Mesenchymal stem cell (in vitro differentiated cells and primary cell): Measurements from ENCODE around the gene EPB41L2.

Source experiments
- DNase-seq: peaks from one replicate; pipeline ENCODE4 v3.0.0-alpha.2; 2013
- H2AFZ ChIP-seq: one replicate; pipeline ENCODE4 v1.6.1; 2013; ENCODE audit warnings: low read depth, mild to moderate bottlenecking, control low read depth, inconsistent platforms, low read length, moderate library complexity
- H2AK5ac ChIP-seq: 2 replicates; pipeline ENCODE4 v1.6.1; 2013; ENCODE audit warnings: low read length, moderate library complexity, mild to moderate bottlenecking, inconsistent platforms; ENCODE audit not compliant: severe bottlenecking
- H2BK120ac ChIP-seq: one replicate; pipeline ENCODE4 v1.6.1; 2013; ENCODE audit warnings: low read depth, mild to moderate bottlenecking, inconsistent platforms, low read length, moderate library complexity
- H2BK12ac ChIP-seq, 2 experiments: one replicate each; pipeline ENCODE4 v1.6.1; 2013; ENCODE audit warnings: inconsistent platforms in 2 of 2, low read length in 2 of 2, mild to moderate bottlenecking in 2 of 2, moderate library complexity in 2 of 2, control low read depth in 1 of 2
- H2BK15ac ChIP-seq: one replicate; pipeline ENCODE4 v1.6.1; 2013; ENCODE audit warnings: mild to moderate bottlenecking, low read depth, inconsistent platforms; ENCODE audit not compliant: poor library complexity, severe bottlenecking
- H2BK5ac ChIP-seq: 2 replicates; pipeline ENCODE4 v1.6.1; 2013; ENCODE audit warnings: low read depth, mild to moderate bottlenecking, low read length, control low read depth, inconsistent platforms; ENCODE audit not compliant: poor library complexity, severe bottlenecking
- H3K14ac ChIP-seq, 2 experiments: one replicate each; pipeline ENCODE4 v1.6.1; 2013; ENCODE audit warnings: inconsistent platforms in 2 of 2, low read length in 2 of 2, control low read depth in 1 of 2, mild to moderate bottlenecking in 1 of 2, moderate library complexity in 1 of 2
- H3K18ac ChIP-seq, 2 experiments: one replicate each; pipeline ENCODE4 v1.6.1; 2013; ENCODE audit warnings: inconsistent platforms in 2 of 2, low read length in 2 of 2, control low read depth in 1 of 2, low read depth in 1 of 2, mild to moderate bottlenecking in 1 of 2
- H3K23ac ChIP-seq, 2 experiments: one replicate each; pipeline ENCODE4 v1.6.1; 2013; ENCODE audit warnings: inconsistent platforms in 2 of 2, low read length in 2 of 2, mild to moderate bottlenecking in 2 of 2, moderate library complexity in 2 of 2, control low read depth in 1 of 2
- H3K27ac ChIP-seq: 2 replicates; pipeline ENCODE4 v1.5.1; 2013; ENCODE audit warnings: mild to moderate bottlenecking, moderate library complexity, low read length, control low read depth, inconsistent platforms; ENCODE audit not compliant: poor library complexity, severe bottlenecking
- H3K27me3 ChIP-seq, 2 experiments: 2 replicates each; pipeline versions ENCODE4 v1.6.1 to v1.7.0; 2013; ENCODE audit warnings: low read length in 2 of 2, mild to moderate bottlenecking in 2 of 2, moderate library complexity in 2 of 2, control low read depth in 1 of 2, inconsistent platforms in 1 of 2; ENCODE audit not compliant: control insufficient read depth in 1 of 2, insufficient read depth in 1 of 2
- H3K36me3 ChIP-seq, 2 experiments: 2 replicates each; pipeline versions ENCODE4 v1.6.1 to v1.7.0; 2013; ENCODE audit warnings: low read length in 2 of 2, control low read depth in 1 of 2, inconsistent platforms in 1 of 2, low read depth in 1 of 2, mild to moderate bottlenecking in 1 of 2; ENCODE audit not compliant: insufficient read depth in 2 of 2, control insufficient read depth in 1 of 2
- H3K4ac ChIP-seq, 2 experiments: one replicate each; pipeline ENCODE4 v1.6.1; 2013; ENCODE audit warnings: inconsistent platforms in 2 of 2, low read length in 2 of 2, mild to moderate bottlenecking in 2 of 2, moderate library complexity in 2 of 2, control low read depth in 1 of 2, low read depth in 1 of 2
- H3K4me1 ChIP-seq: 2 replicates; pipeline ENCODE4 v1.6.1; 2013; ENCODE audit warnings: low read depth, low read length, control low read depth; ENCODE audit not compliant: control insufficient read depth, insufficient read depth
- H3K4me2 ChIP-seq: 2 replicates; pipeline ENCODE4 v1.6.1; 2013; ENCODE audit warnings: low read length, mild to moderate bottlenecking, inconsistent platforms; ENCODE audit not compliant: poor library complexity, severe bottlenecking
- H3K4me3 ChIP-seq, 2 experiments: 2 replicates each; pipeline versions ENCODE4 v1.5.1 to v1.7.0; 2013; ENCODE audit warnings: low read length in 2 of 2, mild to moderate bottlenecking in 2 of 2, control low read depth in 1 of 2, low read depth in 1 of 2; ENCODE audit not compliant: insufficient read depth in 1 of 2
- H3K79me1 ChIP-seq: replicated peaks from 2 replicates; pipeline ENCODE4 v1.6.1; 2013; ENCODE audit warnings: mild to moderate bottlenecking, control low read depth, low read length, inconsistent platforms; ENCODE audit not compliant: poor library complexity, severe bottlenecking
- H3K9ac ChIP-seq: 2 replicates; pipeline ENCODE4 v1.7.0; 2013; ENCODE audit warnings: mild to moderate bottlenecking, low read length, moderate library complexity
- H3K9me3 ChIP-seq: 2 replicates; pipeline ENCODE4 v1.7.0; 2013; ENCODE audit warnings: mild to moderate bottlenecking, low read length; ENCODE audit not compliant: control insufficient read depth
- H4K8ac ChIP-seq: one replicate; pipeline ENCODE4 v1.6.1; 2013; ENCODE audit warnings: inconsistent platforms, mild to moderate bottlenecking, low read length, moderate library complexity
- H4K91ac ChIP-seq: one replicate; pipeline ENCODE4 v1.6.1; 2013; ENCODE audit warnings: mild to moderate bottlenecking, low read length, inconsistent platforms
- WGBS: methylation state at CpG from one replicate; pipeline ENCODE4 v1.1.7; 2013; ENCODE audit warnings: mixed read lengths; 5-methylcytosine and 5-hydroxymethylcytosine counted together

EPB41L2 gene

DNA sequence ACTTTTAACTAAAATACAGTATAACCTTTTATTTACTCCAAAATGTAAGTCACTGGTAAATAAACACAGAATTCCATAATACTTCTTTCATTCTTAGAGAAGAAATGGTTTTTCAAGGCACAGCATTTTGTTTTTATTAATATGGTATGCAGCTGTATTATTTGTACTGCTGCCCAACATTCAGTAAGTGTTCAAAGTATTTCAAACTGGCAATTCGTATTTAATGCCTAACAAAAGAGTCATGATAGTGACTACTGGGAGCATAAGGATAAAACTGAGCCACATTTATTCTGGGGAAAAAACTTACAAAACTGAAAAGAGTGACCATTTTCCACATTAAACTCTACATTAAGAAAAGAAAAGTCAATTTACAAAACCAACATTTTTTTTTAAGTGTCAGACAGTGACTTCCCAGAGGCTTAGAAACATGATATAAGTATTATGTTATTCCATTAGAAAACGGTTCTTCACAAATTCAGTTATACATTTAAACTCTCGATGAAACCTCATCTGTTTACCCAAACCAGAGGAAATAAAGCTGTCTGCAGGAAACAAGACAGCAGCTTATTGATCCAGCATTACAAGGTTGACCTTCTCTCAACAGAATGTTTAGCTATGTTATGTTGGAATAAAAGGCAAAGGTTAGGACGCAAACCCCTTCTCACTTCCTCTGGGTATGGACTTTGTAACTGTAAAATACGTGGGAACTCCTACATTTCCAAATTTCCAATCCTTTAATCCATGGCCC lies 24.3 kb downstream of the EPB41L2 start:
- no peaks in the 10 kb centered on the region for H3K36me3 ChIP-seq
- H2AFZ ChIP-seq = no peak overlapping the region
- H2BK12ac ChIP-seq = no peak overlapping the region
- DNase-seq = peak; percentile 25
- H3K18ac ChIP-seq = no peak overlapping the region
- H4K8ac ChIP-seq = no peak overlapping the region
- 89% methylated on average over 1 of the region's 5 CpGs for WGBS
- no peak overlapping the region for H2BK5ac ChIP-seq
- H3K14ac ChIP-seq = no peak overlapping the region
- H3K4me2 ChIP-seq = no peak overlapping the region
- H3K23ac ChIP-seq = no peak overlapping the region
- H4K91ac ChIP-seq = no peak overlapping the region
- H3K9ac ChIP-seq = peak overlapping the region; percentile 58
- peaks cover 13% of the 10 kb centered on the region for H3K79me1 ChIP-seq
- no peak overlapping the region for H2AK5ac ChIP-seq
- H3K4me1 ChIP-seq = peaks cover 2% of the 10 kb centered on the region
- H2BK15ac ChIP-seq = no peak overlapping the region
- no peak overlapping the region for H2BK120ac ChIP-seq
- H3K27me3 ChIP-seq = no peaks in the 10 kb centered on the region
- peak overlapping the region; percentile 12 for H3K27ac ChIP-seq
- no peak overlapping the region for H3K4ac ChIP-seq
- H3K4me3 ChIP-seq = peak overlapping the region in 1 of 2 experiments; percentile 11
- no peaks in the 10 kb centered on the region for H3K9me3 ChIP-seq

DNA sequence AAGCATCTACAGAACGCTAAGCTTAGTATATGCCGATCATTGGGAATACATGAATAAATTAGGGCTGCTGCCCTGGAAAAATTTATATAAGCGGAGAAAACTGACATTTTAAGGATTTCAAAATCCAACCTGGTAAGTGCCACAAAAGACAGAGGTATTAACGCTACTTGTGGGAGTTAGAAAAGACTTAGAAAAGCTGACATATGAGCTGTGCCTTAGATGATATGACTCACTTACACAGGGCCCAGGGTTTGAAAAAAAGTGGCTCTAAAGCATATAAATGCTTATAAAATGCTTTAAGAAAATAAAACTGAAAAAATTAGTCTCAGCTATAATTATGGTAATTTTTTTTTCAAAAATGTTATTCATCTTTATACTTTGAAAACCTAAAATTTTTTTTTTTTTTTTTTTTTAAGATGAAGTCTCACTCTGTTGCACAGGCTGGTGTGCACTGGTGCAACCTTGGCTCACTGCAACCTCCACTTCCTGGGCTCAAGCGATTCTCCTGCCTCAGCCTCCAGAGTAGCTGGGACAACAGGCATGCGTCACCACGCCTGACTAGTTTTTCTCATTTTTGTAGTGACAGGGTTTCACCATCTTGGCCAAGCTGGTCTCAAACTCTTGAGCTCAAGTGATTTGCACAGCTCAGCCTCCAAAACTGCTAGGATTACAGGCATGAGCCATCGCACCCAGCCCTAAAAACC lies 25.7 kb downstream of the EPB41L2 start:
- Histone ChIP-seq H3K4me3 (peak overlapping the region in 1 of 2 experiments; percentile 17), H3K4me2 (no peak overlapping the region), H2BK120ac (no peak overlapping the region), H2BK15ac (no peak overlapping the region), H2AK5ac (no peak overlapping the region), H3K9me3 (no peaks in the 10 kb centered on the region), H4K8ac (no peak overlapping the region), H4K91ac (no peak overlapping the region), H3K27me3 (no peaks in the 10 kb centered on the region), H3K9ac (peak overlapping the region; percentile 40), H3K27ac (no peak overlapping the region), H3K14ac (no peak overlapping the region), H3K4me1 (peaks cover 2% of the 10 kb centered on the region), H2BK5ac (no peak overlapping the region), H2AFZ (no peak overlapping the region), H3K36me3 (no peaks in the 10 kb centered on the region), H2BK12ac (no peak overlapping the region), H3K4ac (no peak overlapping the region), H3K23ac (no peak overlapping the region), H3K79me1 (peaks cover 15% of the 10 kb centered on the region), H3K18ac (no peak overlapping the region)
- no peak for DNase-seq
- 83% methylated on average over 7 of the region's 8 CpGs for WGBS

DNA sequence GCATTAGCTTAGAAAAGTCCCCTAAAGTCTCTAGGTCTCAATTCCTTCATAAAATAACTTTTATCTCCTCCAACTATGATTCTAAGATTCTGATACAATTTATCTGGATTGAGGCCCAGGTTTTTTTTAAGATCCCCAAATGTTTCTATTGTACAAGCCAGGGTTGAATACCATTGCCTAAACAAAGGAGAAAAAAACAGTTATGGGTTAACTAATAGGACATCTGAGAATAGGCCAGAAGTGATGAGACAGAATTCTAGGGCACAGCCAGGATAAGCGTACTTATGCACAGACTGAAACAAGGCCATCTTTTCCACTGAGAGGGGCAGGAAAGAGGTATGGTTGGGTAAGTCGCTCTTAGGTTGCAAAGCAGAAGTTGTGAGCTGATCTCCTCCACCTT lies 26.4 kb downstream of the EPB41L2 start:
- Histone ChIP-seq H3K18ac (no peak overlapping the region), H3K14ac (no peak overlapping the region), H3K9me3 (no peaks in the 10 kb centered on the region), H3K4ac (no peak overlapping the region), H3K9ac (peak overlapping the region; percentile 40), H3K4me2 (no peak overlapping the region), H3K36me3 (no peaks in the 10 kb centered on the region), H2BK12ac (no peak overlapping the region), H2AK5ac (no peak overlapping the region), H2AFZ (no peak overlapping the region), H3K27me3 (no peaks in the 10 kb centered on the region), H3K27ac (no peak overlapping the region), H3K79me1 (peaks cover 15% of the 10 kb centered on the region), H3K4me1 (peaks cover 2% of the 10 kb centered on the region), H4K91ac (no peak overlapping the region), H3K4me3 (peak overlapping the region in 1 of 2 experiments; percentile 17), H2BK15ac (no peak overlapping the region), H2BK5ac (no peak overlapping the region), H4K8ac (peak overlapping the region; percentile 35), H2BK120ac (no peak overlapping the region), H3K23ac (no peak overlapping the region)
- no peak for DNase-seq
- WGBS = 100% methylated on average over 2 of the region's 2 CpGs

DNA sequence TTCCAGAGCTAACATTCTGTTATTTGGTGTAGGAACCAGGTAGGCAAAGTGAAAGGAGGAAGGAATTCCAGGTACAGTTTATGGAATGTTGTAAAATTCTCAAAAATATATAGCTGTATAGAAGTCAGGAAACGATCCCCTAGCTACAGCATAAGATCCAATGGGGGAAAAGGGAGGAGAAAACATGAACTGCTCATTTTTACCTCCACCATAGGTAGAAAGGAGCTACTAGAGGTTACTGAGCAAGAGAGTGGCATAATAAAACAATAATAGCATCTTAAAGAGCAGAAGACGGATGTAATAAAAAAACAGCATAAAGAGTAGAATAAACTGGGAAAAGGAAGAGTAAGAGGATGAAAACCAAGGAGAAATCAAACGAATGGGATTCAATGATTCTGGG lies 26.9 kb downstream of the EPB41L2 start:
- H3K23ac ChIP-seq = no peak overlapping the region
- no peak overlapping the region for H2BK120ac ChIP-seq
- H3K36me3 ChIP-seq = no peaks in the 10 kb centered on the region
- no peak overlapping the region for H2BK12ac ChIP-seq
- H4K91ac ChIP-seq = no peak overlapping the region
- peaks cover 2% of the 10 kb centered on the region for H3K4me1 ChIP-seq
- no peak overlapping the region for H2BK15ac ChIP-seq
- H3K9ac ChIP-seq = no peak overlapping the region
- H2AFZ ChIP-seq = no peak overlapping the region
- no peak overlapping the region for H3K4me2 ChIP-seq
- H3K79me1 ChIP-seq = peaks cover 15% of the 10 kb centered on the region
- H3K14ac ChIP-seq = no peak overlapping the region
- H2BK5ac ChIP-seq = no peak overlapping the region
- no peak overlapping the region for H3K27ac ChIP-seq
- WGBS = 93% methylated on average over 2 of the region's 3 CpGs
- H3K4ac ChIP-seq = no peak overlapping the region
- no peak for DNase-seq
- H3K27me3 ChIP-seq = no peaks in the 10 kb centered on the region
- H3K4me3 ChIP-seq = no peak overlapping the region
- no peak overlapping the region for H2AK5ac ChIP-seq
- H3K18ac ChIP-seq = no peak overlapping the region
- H3K9me3 ChIP-seq = no peaks in the 10 kb centered on the region
- no peak overlapping the region for H4K8ac ChIP-seq
